ENCODE data around the gene MYH1.

Gene MYH1

DNA sequence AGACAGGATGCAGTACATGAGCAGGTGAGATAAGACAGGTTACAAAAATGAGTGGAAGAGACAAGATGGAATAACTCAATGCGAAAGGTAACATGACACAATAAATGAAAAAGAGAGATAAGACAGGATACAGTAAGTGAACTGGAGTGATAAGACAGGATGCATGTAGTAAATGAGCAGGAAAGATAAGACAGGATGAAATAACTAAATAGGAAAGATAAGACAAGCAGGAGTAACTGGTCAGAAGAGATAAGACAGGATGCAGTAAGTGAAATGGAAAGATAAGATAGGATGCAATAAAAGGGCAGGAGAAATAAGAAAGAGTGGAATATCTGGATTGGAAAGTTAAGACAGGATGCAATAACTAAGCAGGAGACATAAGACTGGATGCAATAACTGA lies 40.6 kb downstream of the MYH1 start:
- no peak for DNase-seq (ENCODE audit: low read depth)

DNA sequence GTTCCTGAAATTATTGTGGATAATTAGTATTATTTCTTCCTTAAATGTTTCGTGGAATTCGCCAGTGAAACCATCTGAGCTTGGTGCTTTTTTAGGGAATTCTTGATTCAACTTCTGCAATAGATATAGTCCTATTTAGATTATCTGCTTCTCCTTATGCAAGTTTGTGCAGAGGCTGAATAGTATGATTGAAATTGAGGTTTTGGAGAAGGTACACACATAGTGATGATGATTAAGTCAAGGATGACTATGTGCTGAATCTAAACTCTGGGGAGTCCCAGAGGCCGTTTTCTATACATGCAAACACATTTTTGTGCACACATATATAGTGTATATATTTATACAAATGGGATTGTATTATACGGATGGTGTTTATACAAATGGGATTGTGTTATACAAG lies 43.8 kb downstream of the MYH1 start:
- no peak for DNase-seq (ENCODE audit: low read depth)

DNA sequence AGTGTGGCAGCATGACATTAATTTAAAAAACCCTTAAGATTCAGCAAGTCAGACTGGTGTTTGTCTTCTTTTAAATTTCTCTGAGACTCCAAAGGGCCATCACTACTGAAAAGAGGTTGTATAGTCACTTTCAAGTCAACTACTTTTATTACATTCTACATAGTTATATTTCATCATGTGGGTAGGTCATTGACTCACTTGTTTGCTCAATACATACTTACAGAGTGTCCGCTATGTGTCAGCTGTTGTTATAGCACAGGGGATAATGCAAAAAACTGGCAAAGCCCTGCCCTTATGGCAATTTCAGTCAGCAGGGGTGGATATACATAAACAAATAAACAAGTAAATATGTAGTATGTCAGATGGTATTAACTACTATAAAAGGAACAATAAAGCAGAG lies 46.5 kb downstream of the MYH1 start:
- DNase-seq (ENCODE audit: low read depth) = no peak

DNA sequence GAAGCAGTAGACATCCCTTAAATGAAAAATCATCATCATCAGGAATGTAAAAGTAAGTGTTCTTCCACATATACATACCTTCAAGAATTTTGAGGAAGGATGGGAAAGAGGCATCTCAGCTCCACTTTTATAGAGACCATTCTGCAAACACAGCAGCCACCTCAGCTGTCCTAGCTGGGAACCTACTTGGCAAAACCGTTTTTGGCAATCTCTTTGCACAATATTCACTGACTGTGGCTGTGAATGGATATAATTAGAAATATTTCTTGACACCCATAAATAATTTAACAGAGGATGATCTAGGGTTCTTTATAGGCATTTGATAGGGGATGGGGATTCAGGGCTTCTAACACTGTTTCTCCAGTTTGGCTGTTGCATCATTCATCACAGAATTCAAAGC lies 48.9 kb downstream of the MYH1 start, which contains the start of gene MYH4:
MYH4 (minus strand) TSS at position 101 of the 400 bp plus-strand sequence. CDS start 2,814 bp downstream, outside the sequence.
- no peak for DNase-seq (ENCODE audit: low read depth)

DNA sequence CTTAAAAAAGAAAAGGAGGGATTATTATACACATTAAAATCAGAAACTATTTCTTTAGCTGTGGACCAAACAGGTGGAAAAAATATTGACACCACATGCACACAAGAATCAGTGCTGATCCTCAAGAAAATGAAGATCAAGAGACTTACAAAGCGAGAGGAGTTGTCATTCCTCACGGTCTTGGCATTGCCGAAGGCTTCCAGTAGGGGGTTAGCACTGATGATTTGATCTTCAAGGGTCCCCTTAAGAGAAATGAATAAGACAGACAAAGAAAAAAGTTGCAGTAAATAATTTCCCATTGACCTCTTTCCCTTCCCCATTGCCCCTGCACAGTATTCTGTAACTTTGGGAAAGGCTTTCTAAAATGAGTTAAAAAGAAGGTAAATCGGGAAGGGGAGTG lies 54.9 kb downstream of the MYH1 start:
- DNase-seq (ENCODE audit: low read depth) = no peak

DNA sequence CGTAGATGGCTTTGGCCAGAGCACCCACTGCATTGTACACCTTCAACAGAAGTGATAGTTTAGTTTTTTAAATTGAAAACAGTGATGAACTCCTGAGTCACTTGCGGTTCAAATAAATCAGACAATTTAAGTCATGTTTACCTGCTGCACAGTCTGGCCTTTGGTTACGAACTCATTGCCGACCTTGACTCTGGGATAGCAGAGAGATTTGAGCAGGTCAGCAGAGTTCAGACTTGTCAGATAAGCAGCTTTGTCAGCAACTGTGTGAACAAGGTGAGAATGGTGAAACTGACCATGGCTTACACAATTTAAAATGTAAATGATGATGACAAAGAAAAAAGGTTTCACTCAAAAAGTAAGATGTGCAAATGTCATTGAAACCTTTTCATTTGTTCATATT lies 58.3 kb downstream of the MYH1 start:
- no peak for DNase-seq (ENCODE audit: low read depth)

DNA sequence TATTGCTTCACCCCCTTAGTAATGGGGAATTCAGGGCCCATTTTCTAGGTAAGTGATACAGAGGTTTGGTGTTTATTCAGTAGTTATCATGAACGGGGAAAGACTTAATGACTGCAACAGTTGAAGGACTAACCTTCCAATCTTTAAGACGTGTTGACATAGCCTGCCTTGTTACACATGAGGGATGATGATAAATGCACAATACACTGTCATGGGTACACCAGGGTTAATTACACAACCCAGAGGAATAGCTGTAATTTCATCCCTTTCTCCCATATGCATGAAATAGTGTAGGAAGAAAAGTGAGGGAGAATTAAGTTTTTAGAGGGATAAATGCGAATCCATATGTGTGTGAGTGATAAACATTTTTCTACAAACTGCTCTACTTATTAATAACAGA lies 59.6 kb downstream of the MYH1 start:
- DNase-seq (ENCODE audit: low read depth) = no peak

DNA sequence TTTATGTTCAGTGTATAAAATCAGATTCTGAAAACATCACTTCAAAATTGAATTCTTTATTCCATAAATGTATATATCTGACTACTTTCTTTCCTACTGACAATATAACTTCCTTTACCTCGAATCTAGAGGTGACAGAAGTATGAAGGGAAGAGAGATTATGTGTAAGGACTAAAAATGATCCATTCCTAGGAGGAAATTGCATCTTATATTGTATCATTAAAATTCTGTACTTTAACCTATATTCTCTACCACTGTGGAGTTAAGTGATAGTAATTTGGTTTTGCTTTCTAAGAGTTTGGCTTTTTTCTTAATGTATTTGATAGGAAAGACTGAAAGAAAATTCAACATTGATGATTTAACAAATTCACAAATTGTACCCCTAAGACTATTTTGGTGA lies 60.4 kb downstream of the MYH1 start:
- no peak for DNase-seq (ENCODE audit: low read depth)

DNA sequence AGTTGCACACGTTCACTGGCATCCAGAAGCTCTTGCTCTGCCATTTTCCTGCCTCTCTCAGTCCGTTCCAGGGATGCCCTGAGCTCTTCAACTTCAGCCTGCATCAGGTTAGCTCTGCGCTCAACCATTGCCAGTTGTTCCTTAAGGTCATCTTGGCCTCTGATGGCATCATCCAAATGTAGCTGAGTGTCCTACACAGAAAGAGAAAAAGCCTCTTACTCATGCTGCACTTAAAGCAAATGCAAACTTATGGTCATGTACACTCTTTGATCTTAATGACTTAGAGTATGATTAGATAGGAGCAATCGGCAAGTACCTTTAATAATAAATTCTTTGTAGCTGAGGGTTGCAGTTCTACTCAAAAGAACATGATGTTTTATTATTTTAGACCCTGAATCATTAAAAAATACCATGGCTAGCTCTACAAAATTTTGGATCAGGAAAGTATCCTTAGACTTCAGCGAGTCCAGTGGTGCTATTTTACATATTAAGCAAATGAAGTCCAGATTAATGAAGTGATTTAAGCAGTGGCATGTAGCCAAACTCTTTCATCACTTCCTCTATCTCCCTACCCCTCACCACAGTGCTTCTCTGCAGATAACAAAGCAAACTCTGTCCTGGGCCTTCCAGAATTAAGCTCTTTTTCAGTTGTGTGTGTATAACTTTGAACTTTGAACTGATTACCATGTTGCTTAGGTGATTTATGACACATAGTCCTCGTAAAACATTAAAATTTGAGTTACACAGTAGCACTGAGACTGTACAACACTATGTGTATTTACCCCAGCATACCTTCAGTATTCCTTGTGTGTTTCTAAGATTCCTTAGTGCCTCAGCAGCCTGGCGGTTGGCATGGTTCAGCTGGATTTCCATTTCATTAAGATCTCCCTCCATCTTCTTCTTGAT lies 71.1 kb downstream of the MYH1 start:
- no peak for DNase-seq (ENCODE audit: low read depth)
